ENCODE data around the gene MDN1.

DNA sequence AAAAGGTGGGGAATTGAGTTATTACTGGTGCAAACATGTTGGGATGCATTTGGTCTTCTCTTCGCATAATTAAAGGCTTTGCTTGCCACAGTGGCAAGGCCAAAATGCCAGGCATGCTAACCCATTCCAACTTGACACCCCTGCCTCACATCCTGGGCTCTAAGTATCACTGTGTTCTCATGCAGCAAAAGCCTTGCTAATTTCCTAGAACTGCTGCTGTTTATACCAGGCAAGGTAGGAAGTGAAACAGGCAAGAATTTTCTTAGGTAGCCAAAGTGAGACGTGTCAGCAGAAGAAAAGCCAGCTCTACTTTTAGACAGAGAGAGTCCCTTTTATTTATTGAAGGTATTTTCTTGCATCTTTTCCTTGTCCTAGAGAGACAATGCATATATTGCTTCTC lies 222.2 kb downstream of the MDN1 start:
- TF ChIP-seq, protein P1, sequence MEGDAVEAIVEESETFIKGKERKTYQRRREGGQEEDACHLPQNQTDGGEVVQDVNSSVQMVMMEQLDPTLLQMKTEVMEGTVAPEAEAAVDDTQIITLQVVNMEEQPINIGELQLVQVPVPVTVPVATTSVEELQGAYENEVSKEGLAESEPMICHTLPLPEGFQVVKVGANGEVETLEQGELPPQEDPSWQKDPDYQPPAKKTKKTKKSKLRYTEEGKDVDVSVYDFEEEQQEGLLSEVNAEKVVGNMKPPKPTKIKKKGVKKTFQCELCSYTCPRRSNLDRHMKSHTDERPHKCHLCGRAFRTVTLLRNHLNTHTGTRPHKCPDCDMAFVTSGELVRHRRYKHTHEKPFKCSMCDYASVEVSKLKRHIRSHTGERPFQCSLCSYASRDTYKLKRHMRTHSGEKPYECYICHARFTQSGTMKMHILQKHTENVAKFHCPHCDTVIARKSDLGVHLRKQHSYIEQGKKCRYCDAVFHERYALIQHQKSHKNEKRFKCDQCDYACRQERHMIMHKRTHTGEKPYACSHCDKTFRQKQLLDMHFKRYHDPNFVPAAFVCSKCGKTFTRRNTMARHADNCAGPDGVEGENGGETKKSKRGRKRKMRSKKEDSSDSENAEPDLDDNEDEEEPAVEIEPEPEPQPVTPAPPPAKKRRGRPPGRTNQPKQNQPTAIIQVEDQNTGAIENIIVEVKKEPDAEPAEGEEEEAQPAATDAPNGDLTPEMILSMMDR (IDR thresholded peaks at IDR 0.05) = no peak
- TF ChIP-seq POLR2A (IDR thresholded peaks at IDR 0.05) = no peak

Measured in uterus (tissue), 2 donors.